ENCODE data around the gene MS4A3.
"Not testable (repeated sequence)": the region's sequence is repeated elsewhere in the genome, so short reads cannot be mapped to it uniquely, and the experiment has no call there.

DNA sequence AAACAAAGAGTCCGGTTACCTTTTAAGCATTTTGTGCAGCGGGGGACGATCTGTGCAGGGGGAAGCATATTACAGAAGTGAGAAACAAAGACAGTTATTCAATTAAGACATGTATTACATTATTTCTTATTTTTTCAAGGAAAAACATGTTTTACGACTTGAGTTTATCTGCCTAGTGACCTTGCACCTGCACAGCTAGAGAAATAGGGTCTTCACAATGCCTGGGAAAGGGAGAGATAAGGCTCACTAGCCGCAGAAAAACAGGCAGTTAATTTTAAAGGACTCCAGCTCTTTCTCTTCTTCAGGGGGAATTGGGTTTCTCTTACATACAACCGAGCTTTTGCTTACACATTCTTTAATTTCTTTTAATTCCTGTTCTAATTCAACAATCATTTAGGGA is 15.2 kb downstream of the MS4A3 start:
- TF ChIP-seq, protein P1, sequence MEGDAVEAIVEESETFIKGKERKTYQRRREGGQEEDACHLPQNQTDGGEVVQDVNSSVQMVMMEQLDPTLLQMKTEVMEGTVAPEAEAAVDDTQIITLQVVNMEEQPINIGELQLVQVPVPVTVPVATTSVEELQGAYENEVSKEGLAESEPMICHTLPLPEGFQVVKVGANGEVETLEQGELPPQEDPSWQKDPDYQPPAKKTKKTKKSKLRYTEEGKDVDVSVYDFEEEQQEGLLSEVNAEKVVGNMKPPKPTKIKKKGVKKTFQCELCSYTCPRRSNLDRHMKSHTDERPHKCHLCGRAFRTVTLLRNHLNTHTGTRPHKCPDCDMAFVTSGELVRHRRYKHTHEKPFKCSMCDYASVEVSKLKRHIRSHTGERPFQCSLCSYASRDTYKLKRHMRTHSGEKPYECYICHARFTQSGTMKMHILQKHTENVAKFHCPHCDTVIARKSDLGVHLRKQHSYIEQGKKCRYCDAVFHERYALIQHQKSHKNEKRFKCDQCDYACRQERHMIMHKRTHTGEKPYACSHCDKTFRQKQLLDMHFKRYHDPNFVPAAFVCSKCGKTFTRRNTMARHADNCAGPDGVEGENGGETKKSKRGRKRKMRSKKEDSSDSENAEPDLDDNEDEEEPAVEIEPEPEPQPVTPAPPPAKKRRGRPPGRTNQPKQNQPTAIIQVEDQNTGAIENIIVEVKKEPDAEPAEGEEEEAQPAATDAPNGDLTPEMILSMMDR (conservative IDR thresholded peaks at IDR 0.05; ENCODE audit: low read depth, low read length), result not testable (repeated sequence)
- not testable (repeated sequence) for TF ChIP-seq EZH2 (IDR thresholded peaks at IDR 0.05; ENCODE audit: low read length, unreplicated experiment); EZH2phosphoT487 (IDR thresholded peaks at IDR 0.05; ENCODE audit: borderline replicate concordance, low read length)
